HG03575 (cell line): ENCODE data around the gene ADH4.
"Not testable (repeated sequence)": the region's sequence is repeated elsewhere in the genome, so short reads cannot be mapped to it uniquely, and the experiment has no call there.

ENCODE experiments used
- ATAC-seq: cut with Tn5 transposase; IDR thresholded peaks from one replicate; pipeline ENCODE4 v1.9.1; 2021; ENCODE audit not compliant: unreplicated experiment, insufficient number of reproducible peaks, low FRiP score; ENCODE audit errors: extremely low read depth

Gene ADH4

GRCh38 chr4:99144070-99144469, at the start of gene ADH4:
TSS of gene ADH4 (minus strand) at chr4:99144297. CDS start at chr4:99144222, 75 bp downstream.
- no peak for ATAC-seq

GRCh38 chr4:99190336-99190735, 46.2 kb upstream of the ADH4 start:
- ATAC-seq, result no peak

- not testable (repeated sequence) for ATAC-seq
Measured at GRCh38 chr4:99189900-99190299, 45.8 kb upstream of the ADH4 start.

DNA sequence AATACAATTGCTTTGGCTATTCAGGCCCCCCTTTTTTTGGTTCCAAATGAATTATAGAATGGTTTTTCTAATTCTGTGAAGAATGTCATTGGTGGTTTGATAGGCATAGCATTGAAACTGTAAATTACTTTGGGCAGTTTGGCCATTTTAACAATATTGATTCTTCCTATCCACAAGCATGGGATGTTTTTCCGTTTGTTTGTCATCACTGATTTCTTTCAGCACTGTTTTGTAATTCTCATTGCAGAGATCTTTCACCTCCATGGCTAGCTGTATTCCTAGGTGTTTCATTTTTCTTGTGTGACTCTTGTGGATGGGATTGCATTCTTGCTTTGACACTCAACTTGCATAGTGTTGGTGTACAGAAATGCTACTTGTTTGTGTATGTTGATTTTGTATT, 41.9 kb upstream of the ADH4 start:
- no peak for ATAC-seq

GRCh38 chr4:99185581-99185980, 41.5 kb upstream of the ADH4 start:
- no peak for ATAC-seq

DNA sequence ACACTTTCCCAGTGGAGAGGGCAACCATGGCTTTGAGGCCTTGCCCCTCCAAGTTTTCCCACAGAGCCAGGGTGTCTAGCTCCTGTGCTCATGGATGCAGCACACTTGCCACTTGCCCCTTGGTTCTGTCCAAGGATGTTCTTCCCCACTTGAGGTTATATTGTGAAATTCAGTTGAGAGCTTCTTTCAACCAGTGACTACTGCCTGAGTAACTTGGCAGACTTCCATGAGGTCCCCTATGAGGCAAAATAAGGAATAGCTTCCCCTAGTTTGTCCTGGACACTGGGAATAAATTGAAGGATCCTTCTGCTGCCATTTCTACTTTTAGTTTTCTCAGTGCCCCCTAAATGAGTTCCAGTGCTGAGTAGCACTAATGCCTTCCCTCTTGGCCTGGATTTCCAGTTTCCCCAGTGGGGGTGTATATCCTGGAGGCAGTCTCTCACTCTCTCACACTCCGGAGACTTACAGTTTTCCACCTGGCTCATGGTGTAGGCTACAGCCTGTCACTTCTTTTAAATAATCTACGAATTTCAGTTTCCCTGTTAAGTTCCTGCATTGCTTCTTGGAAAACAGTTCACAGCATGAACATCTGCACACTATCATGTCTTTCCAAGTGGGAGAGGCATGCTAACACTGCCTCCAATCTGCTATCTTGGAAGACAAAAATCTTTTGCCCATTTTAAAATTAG, 36.4 kb upstream of the ADH4 start:
- ATAC-seq, result no peak

DNA sequence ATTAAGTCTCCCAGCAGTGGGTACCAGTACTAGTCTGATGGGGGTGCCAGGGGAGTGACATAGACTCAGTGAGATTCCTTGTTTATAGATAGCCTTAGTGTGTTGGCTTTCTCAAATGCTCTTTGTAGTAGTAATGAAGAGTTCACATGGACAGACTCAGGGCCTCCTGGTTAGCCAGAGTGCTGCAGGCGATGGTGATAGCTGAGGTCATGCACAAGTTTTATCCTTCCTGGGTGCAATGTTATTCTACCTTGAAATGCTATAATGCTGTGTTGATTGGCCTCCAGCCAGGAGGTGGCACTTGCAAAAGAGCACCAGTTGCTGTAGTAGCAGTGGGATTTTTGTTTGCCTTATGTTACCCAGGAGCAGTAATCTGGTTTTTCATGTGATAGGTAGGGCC, 35.5 kb upstream of the ADH4 start:
- ATAC-seq, result no peak

DNA sequence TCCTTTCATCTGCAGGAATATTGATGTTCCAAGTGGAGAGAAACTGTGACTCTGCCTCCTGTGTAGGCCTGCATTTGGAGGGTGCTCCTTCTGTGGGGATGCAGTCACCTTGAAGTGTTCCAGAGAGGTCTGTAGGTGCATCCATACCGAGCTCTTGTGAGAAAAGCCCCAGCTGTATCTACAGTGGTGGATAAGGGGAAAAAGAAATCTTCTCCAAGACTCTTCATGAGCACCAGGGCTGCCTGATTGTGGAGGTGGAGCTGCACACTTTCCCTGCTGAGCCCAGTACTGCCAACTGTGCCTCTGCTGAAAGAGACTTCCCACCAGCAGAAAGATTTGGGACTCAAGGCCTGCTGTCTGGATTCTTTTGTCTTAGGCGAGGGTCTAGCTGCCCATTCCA, 35.1 kb upstream of the ADH4 start:
- no peak for ATAC-seq

GRCh38 chr4:99166544-99166943, 22.4 kb upstream of the ADH4 start:
- ATAC-seq, result no peak

DNA sequence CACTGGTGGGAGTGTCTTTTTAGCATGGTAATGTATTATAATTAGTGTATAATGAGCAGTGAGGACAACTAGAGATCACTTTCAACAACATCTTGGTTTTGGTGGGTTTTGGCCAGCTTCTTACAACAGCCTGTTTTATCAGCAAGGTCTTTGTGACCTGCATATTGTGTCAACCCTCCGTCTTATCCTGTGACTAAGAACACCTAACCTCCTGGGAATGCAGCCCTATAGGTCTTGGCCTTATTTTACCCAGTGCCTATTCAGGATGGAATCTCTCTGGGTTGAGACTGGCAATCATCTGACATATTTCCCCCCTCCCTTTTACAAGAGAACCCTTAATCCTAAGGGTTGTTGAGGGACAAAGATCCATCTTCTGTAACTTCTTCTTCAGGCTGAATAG, 21.9 kb upstream of the ADH4 start:
- no peak for ATAC-seq

GRCh38 chr4:99161373-99162099, 17.4 kb upstream of the ADH4 start:
- no peak for ATAC-seq

DNA sequence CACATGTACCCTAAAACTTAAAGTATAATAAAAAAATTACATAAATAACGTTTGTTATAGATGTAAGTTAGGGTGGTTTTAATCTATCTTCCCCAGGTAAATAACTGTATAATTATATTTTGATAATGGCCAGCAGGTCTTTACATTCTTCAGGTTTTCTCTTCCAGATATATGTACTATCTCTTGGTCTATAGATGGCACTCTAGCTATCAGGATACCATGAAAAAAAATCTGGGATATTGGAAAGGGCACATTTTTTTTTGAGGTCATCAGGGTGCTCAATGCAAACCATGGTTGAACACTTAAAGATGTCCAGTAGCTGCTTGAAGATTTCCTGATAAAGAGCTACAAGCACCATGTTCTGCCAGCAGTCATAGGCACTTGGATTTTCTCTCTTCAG, 15.6 kb upstream of the ADH4 start:
- no peak for ATAC-seq

DNA sequence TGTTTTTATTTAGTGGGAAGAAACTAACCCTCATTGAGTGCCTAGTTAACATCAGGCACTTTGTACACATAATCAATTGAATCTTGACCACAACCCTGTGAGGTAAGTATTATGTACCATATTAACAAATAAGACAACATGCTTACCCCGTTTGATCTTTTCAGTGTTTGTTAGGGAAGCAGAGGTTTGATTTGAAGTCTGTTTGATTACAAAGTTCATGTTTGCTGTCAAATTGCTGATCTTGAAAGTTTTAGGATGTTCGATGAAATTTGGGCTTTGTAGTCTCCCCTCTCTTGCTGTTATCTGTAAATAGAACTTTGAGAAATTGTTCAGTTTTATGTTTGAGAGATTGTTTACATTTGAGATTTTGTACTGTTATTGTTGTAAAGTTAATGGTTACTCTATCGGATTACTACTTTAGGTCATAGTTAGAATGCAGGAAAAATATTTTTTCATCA, 13.4 kb upstream of the ADH4 start:
- ATAC-seq, result no peak

- ATAC-seq, result no peak
Measured at GRCh38 chr4:99156992-99157391, 12.9 kb upstream of the ADH4 start.

DNA sequence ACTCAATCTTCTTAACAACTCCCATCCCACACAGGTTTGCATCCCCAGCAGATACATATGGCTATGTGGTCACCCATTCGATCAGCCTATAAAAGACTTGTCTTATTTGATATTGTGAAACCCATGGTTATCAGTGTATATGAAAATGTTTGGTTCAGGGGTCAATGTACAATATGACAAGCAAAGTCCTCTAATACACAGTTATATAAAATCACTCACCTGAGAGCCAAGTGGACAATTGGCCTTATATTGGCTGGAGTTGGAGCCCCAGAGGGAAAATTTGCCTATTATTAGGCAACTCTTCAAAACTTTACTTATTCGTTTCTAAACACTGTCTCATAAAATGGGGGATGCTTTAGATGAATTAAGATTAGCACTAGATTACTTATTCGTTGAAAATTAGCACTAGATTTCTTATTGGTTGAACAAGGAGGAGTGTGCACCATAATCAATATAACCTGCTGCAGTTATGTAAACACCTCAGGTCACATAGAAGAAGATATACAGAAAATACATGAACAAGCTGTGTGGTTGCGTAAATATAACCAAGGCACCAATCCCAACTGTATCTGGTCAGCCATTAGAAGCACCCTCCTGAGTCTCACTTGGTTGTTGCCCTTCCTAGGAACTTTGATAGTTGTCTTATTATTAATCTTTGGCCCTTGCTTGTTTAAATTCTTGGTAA, 10.7 kb upstream of the ADH4 start:
- no peak for ATAC-seq

GRCh38 chr4:99151995-99152394, 7.9 kb upstream of the ADH4 start:
- no peak for ATAC-seq

DNA sequence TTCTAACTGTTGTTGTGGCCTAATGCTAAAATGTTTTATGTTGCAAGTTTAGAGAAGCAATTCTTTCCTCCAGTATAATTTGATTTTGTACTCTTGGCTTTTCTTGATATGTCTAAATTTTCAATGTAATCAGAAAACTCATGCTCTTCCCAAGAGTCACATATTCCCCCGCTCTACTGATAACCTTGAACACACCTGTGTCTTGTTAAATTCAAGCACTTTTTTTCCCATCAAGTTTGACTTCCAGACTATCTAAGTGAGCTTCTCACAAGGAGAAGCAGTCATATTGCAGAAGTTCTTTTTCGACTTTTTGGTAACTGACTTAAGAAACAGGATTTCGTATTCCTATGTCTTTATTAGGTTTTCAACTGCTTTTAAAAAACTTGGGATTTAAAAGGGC, 7.4 kb upstream of the ADH4 start:
- no peak for ATAC-seq

- ATAC-seq, result no peak
Measured at GRCh38 chr4:99149426-99150019, 5.4 kb upstream of the ADH4 start.

DNA sequence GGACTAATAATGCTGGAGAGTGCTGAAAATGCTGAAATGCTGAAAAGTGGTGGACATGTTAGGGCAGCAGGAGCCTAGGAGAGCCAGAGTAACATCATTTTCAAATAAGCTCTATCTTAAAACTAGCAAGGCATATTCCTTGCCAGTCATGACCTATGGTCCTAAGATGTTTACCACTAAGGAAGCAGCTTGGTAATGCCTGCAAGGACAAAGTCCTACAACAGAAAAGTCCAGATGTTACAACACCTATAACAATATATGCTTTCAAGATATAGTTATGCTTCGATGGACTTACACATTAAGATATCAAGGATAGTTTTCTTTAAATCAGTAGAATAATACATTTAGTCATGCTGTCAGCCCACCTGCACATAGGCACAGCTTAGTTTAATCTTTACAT, 4.5 kb upstream of the ADH4 start:
- no peak for ATAC-seq

DNA sequence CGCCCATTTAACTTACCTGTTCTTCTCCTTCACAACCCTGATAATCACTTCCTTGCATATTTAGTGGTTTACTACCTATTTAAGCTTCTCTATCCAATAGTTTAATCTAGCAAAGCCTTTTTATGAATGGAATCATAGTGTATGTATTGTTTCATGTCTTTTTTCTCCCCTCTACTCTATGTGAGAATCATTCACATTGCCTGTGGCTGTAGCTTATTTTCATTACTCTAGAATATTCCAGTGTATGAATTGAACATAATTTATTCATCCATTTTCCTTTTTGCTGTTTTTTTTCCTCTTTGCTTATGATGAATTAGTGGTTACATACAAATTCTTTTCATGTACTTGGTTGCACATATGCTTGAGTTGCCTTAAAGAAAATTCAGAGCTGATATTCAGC, 490 bp upstream of the ADH4 start:
- no peak for ATAC-seq
